HCT116 (cell line): Measurements from ENCODE around the gene CUX1. TPM values are rescaled to one million over a fixed set of nuclear protein-coding genes. Genes with fewer than 3 reads are reported as not detected.

Source experiments
- ATAC-seq: fragments of 200-7000 bp; cut with Tn5 transposase; 2 replicates; pipeline ENCODE4 v1.9.1; 2020; ENCODE audit warnings: mild to moderate bottlenecking, moderate library complexity
- BruUV-seq: library from RNA; stranded (reverse); fragments of 400-500 nt; replicated peaks from 2 replicates; lab custom pipeline; 2021; lab: Mats Ljungman, UMichigan
- CTCF ChIA-PET: fragments of 300-600 bp; sonication (Branson Sonifier 250); formaldehyde crosslinking; loops from one replicate; lab custom pipeline; 2021; ENCODE audit warnings: antibody characterized with exemption; lab: Charles Lee
- POLR2A ChIA-PET: fragments of 300-600, 350-600 bp; sonication (Branson Sonifier 250); formaldehyde crosslinking; loops from one replicate; lab custom pipeline; 2021; ENCODE audit warnings: antibody characterized with exemption; lab: Charles Lee
- RAD21 ChIA-PET, 2 experiments: fragments of 300-600 bp; sonication (Branson Sonifier 250); formaldehyde crosslinking; loops; one replicate each; lab custom pipeline; 2023; ENCODE audit warnings: low total read pairs in 2 of 2; ENCODE audit not compliant: uncharacterized antibody in 2 of 2, unreplicated experiment in 2 of 2, low non-redundant PET in 1 of 2; lab: Charles Lee
- DNase-seq: peaks from one replicate; pipeline ENCODE4 v3.0.0-alpha.2; 2010; ENCODE audit warnings: low read depth, low spot score
- H2AFZ ChIP-seq: fragments of 200-600 bp; shearing (Covaris generic), sonication (generic); 2 replicates; pipeline ENCODE4 v1.6.1; 2017; ENCODE audit warnings: low read depth, mixed run types, mixed read lengths, antibody characterized with exemption, low read length; ENCODE audit not compliant: poor library complexity, severe bottlenecking
- H3K27ac ChIP-seq: 2 replicates; pipeline ENCODE4 v1.5.1; 2012; ENCODE audit warnings: low read depth, low read length
- H3K27me3 ChIP-seq: fragments of 200-600 bp; sonication (generic); 2 replicates; pipeline ENCODE4 v1.6.1; 2016; ENCODE audit warnings: mixed run types, low read length, mixed read lengths; ENCODE audit not compliant: insufficient read depth
- H3K36me3 ChIP-seq, 2 experiments: fragments of 200-500 bp in 1 of 2; fragments of 200-600 bp in 1 of 2; sonication (Bioruptor generic) in 1 of 2; sonication (generic) in 1 of 2; 2 replicates each; pipeline versions ENCODE4 v1.5.1 to v1.6.1; 2014 to 2016; ENCODE audit warnings: low read length in 2 of 2, inconsistent platforms in 1 of 2, mixed read lengths in 1 of 2, mixed run types in 1 of 2; ENCODE audit not compliant: insufficient read depth in 2 of 2, control insufficient read depth in 1 of 2
- H3K4me1 ChIP-seq, 2 experiments: fragments of 200-600 bp in 1 of 2; sonication (generic) in 1 of 2; 2 replicates each; pipeline versions ENCODE4 v1.5.1 to v1.6.1; 2012 to 2017; ENCODE audit warnings: low read length in 2 of 2, inconsistent platforms in 1 of 2, mild to moderate bottlenecking in 1 of 2, mixed read lengths in 1 of 2, mixed run types in 1 of 2, moderate library complexity in 1 of 2; ENCODE audit not compliant: insufficient read depth in 2 of 2, control insufficient read depth in 1 of 2
- H3K4me2 ChIP-seq: fragments of 200-600 bp; sonication (generic); 2 replicates; pipeline ENCODE4 v1.6.1; 2017; ENCODE audit warnings: mixed run types, low read length, mixed read lengths
- H3K4me3 ChIP-seq, 2 experiments: fragments of 200-600 bp in 1 of 2; sonication (generic) in 1 of 2; replicated peaks in 1 of 2; 2 replicates each; pipeline ENCODE4 v1.5.1; 2011 to 2016; ENCODE audit warnings: low read length in 2 of 2, control low read depth in 1 of 2, low read depth in 1 of 2, mild to moderate bottlenecking in 1 of 2, mixed read lengths in 1 of 2, mixed run types in 1 of 2
- H3K79me2 ChIP-seq: fragments of 200-600 bp; sonication (generic); 2 replicates; pipeline ENCODE4 v1.6.1; 2017; ENCODE audit warnings: mild to moderate bottlenecking, mixed run types, low read length, moderate library complexity, mixed read lengths; ENCODE audit not compliant: insufficient read depth
- H3K9ac ChIP-seq: fragments of 200-600 bp; sonication (generic); 2 replicates; pipeline ENCODE4 v1.6.1; 2016; ENCODE audit warnings: low read length, mixed read lengths
- H3K9me2 ChIP-seq: fragments of 200-600 bp; sonication (generic), shearing (Covaris generic); 2 replicates; pipeline ENCODE4 v1.6.1; 2017; ENCODE audit warnings: mixed run types, mild to moderate bottlenecking, moderate library complexity; ENCODE audit not compliant: insufficient read depth
- H3K9me3 ChIP-seq, 2 experiments: fragments of 200-500 bp in 1 of 2; fragments of 200-600 bp in 1 of 2; sonication (Bioruptor generic) in 1 of 2; sonication (generic) in 1 of 2; 2 replicates each; pipeline ENCODE4 v1.6.1; 2014 to 2017; ENCODE audit warnings: low read length in 2 of 2, mixed read lengths in 2 of 2, inconsistent platforms in 1 of 2, low read depth in 1 of 2, mild to moderate bottlenecking in 1 of 2, mixed run types in 1 of 2, moderate library complexity in 1 of 2; ENCODE audit not compliant: control insufficient read depth in 1 of 2, insufficient read depth in 1 of 2
- H4K20me1 ChIP-seq: fragments of 200-600 bp; sonication (generic), shearing (Covaris generic); 2 replicates; pipeline ENCODE4 v1.6.1; 2017; ENCODE audit warnings: mixed run types, mild to moderate bottlenecking, moderate library complexity; ENCODE audit not compliant: insufficient read depth
- ATF3 ChIP-seq: IDR thresholded peaks from 2 replicates; pipeline ENCODE4 v1.6.1; 2012
- CBX3 ChIP-seq: IDR thresholded peaks from 2 replicates; pipeline ENCODE4 v1.6.1; 2012; ENCODE audit warnings: low read depth
- CEBPB ChIP-seq: IDR thresholded peaks from 2 replicates; pipeline ENCODE4 v1.6.1; 2012; ENCODE audit warnings: low read depth
- CTCF ChIP-seq, 3 experiments: fragments of 200-600 bp in 1 of 3; sonication (generic) in 1 of 3; IDR thresholded peaks in 2 of 3; conservative IDR thresholded peaks in 1 of 3; 2 replicates each; pipeline ENCODE4 v1.5.1; 2012 to 2017; ENCODE audit warnings: low read depth in 2 of 3, low read length in 2 of 3, antibody characterized with exemption in 1 of 3, borderline replicate concordance in 1 of 3, control low read depth in 1 of 3, mild to moderate bottlenecking in 1 of 3, mixed read lengths in 1 of 3, mixed run types in 1 of 3, moderate library complexity in 1 of 3; ENCODE audit not compliant: insufficient read depth in 1 of 3
- EGR1 ChIP-seq: IDR thresholded peaks from 2 replicates; pipeline ENCODE4 v1.6.1; 2012; ENCODE audit warnings: low read depth
- ELF1 ChIP-seq: IDR thresholded peaks from 2 replicates; pipeline ENCODE4 v1.6.1; 2012; ENCODE audit warnings: low read depth, borderline replicate concordance
- EZH2 ChIP-seq: fragments of 200-600 bp; sonication (generic); IDR thresholded peaks from 2 replicates; pipeline ENCODE4 v1.6.1; 2017; ENCODE audit warnings: antibody characterized with exemption, mixed run types
- EZH2phosphoT487 ChIP-seq: fragments of 200-600 bp; IDR thresholded peaks from 2 replicates; pipeline ENCODE4 v1.6.1; 2018; ENCODE audit warnings: antibody characterized with exemption, borderline replicate concordance
- FOSL1 ChIP-seq: IDR thresholded peaks from 2 replicates; pipeline ENCODE4 v1.6.1; 2012; ENCODE audit warnings: low read depth
- JUND ChIP-seq: IDR thresholded peaks from 2 replicates; pipeline ENCODE4 v1.6.1; 2012
- MAX ChIP-seq: IDR thresholded peaks from 2 replicates; pipeline ENCODE4 v1.6.1; 2012
- POLR2A ChIP-seq: IDR thresholded peaks from 2 replicates; pipeline ENCODE4 v1.7.0; 2011; ENCODE audit warnings: borderline replicate concordance; ENCODE audit not compliant: insufficient read depth, insufficient read length; ENCODE audit errors: extremely low read depth
- POLR2AphosphoS5 ChIP-seq: IDR thresholded peaks from 2 replicates; pipeline ENCODE4 v1.6.1; 2011; ENCODE audit warnings: mild to moderate bottlenecking, low read depth, low read length, moderate library complexity
- REST ChIP-seq: IDR thresholded peaks from 2 replicates; pipeline ENCODE4 v1.6.1; 2012; ENCODE audit warnings: low read depth
- SIN3A ChIP-seq: IDR thresholded peaks from 2 replicates; pipeline ENCODE4 v1.6.1; 2012; ENCODE audit warnings: low read depth
- SRF ChIP-seq: IDR thresholded peaks from 2 replicates; pipeline ENCODE4 v1.6.1; 2012; ENCODE audit warnings: low read depth
- TCF7L2 ChIP-seq: IDR thresholded peaks from 2 replicates; pipeline ENCODE4 v1.7.0; 2011; ENCODE audit warnings: borderline replicate concordance, inconsistent platforms; ENCODE audit not compliant: insufficient read depth, insufficient read length; ENCODE audit errors: extremely low read depth
- ZNF274 ChIP-seq: fragments of 200-500 bp; sonication (Bioruptor generic); IDR thresholded peaks from 2 replicates; pipeline ENCODE4 v1.6.1; 2014; ENCODE audit warnings: mild to moderate bottlenecking, low read depth, low read length, inconsistent platforms
- intact Hi-C: fragments of 100-400 bp; cut with micrococcal nuclease; formaldehyde crosslinking; loops from 2 replicates; pipeline ENCODE4 v1.10.0; 2022
- total RNA-seq: library from RNA; stranded (reverse); gene quantifications from one replicate; pipeline ENCODE4 v1.2.1, GENCODE V29; 2021; ENCODE audit not compliant: unreplicated experiment
- TF ChIP-seq, protein P1 (sequence below): IDR thresholded peaks from 2 replicates; pipeline ENCODE4 v1.6.1; 2011; ENCODE audit warnings: mild to moderate bottlenecking, low read length, moderate library complexity; ENCODE audit not compliant: insufficient replicate concordance; ENCODE audit errors: extremely low read depth

CUX1 gene
- total RNA-seq, 1 experiment from 2014 or later = 68.9 TPM

DNA sequence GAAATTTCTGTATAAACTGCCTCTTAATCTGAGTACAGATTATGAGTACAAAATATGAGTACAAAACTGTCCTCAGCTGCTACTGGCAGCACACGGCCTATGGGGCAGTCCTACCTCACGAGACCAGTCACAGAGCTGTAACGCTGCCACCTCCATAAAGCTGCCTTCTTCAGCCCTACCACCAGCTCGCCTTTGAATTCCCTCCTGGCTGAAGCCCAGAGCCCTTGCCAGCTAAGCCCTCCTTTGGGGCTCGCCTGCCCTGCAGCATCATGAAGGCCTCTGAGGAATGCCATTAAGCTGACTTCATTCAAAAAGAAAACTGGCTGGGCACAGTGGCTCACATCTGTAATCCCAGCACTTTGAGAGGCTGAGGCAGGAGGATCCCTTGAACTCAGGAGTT is 289.2 kb downstream of the CUX1 start:
- ChIA-PET CTCF (no interaction called here), POLR2A (no interaction called here), RAD21 (no interaction called here)
- ATAC-seq (0 out of 2 replicates have a peak, but pooled peaks have one; percentile 36), DNase-seq (no peak)
- no peak overlapping the region for H2AFZ ChIP-seq
- TF ChIP-seq, protein P1, sequence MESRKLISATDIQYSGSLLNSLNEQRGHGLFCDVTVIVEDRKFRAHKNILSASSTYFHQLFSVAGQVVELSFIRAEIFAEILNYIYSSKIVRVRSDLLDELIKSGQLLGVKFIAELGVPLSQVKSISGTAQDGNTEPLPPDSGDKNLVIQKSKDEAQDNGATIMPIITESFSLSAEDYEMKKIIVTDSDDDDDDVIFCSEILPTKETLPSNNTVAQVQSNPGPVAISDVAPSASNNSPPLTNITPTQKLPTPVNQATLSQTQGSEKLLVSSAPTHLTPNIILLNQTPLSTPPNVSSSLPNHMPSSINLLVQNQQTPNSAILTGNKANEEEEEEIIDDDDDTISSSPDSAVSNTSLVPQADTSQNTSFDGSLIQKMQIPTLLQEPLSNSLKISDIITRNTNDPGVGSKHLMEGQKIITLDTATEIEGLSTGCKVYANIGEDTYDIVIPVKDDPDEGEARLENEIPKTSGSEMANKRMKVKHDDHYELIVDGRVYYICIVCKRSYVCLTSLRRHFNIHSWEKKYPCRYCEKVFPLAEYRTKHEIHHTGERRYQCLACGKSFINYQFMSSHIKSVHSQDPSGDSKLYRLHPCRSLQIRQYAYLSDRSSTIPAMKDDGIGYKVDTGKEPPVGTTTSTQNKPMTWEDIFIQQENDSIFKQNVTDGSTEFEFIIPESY = no peak
- TF ChIP-seq REST = no peak
- no peak for TF ChIP-seq EGR1
- no peak for TF ChIP-seq TCF7L2
- no peak for TF ChIP-seq ZNF274
- no peak for TF ChIP-seq JUND
- no peak for TF ChIP-seq EZH2phosphoT487
- TF ChIP-seq CTCF (IDR thresholded peaks at IDR 0.05 in 2 of 3, conservative IDR thresholded peaks at IDR 0.05 in 1 of 3; ENCODE audit: borderline replicate concordance in 1 of 3, insufficient read depth in 1 of 3, low read depth in 2 of 3, low read length in 2 of 3) = no peak
- TF ChIP-seq SIN3A = no peak
- TF ChIP-seq FOSL1 = no peak
- TF ChIP-seq MAX = no peak
- no peak for TF ChIP-seq EZH2
- TF ChIP-seq POLR2A = no peak
- no peak for TF ChIP-seq CEBPB
- no peak for TF ChIP-seq ELF1
- no peak for TF ChIP-seq CBX3
- no peak for TF ChIP-seq SRF
- TF ChIP-seq ATF3 = no peak
- TF ChIP-seq POLR2AphosphoS5 = no peak
- H3K27ac ChIP-seq = no peak overlapping the region
- no peak overlapping the region for H3K9ac ChIP-seq
- no peaks in the 10 kb centered on the region for H4K20me1 ChIP-seq
- H3K4me2 ChIP-seq = 0 out of 2 replicates have a peak overlapping the region, but pooled peaks have one; percentile 1
- no peaks in the 10 kb centered on the region for H3K9me2 ChIP-seq
- no peak overlapping the region for H3K4me3 ChIP-seq
- no peaks in the 10 kb centered on the region for H3K9me3 ChIP-seq
- no TSS peak for BruUV-seq
- no peaks in the 10 kb centered on the region for H3K79me2 ChIP-seq
- no peaks in the 10 kb centered on the region for H3K27me3 ChIP-seq
- intact Hi-C loops = no loop called here
- H3K4me1 ChIP-seq = peaks cover 4 to 16% of the 10 kb centered on the region in 2 experiments; a peak in 3 of 4 replicates
- peaks cover 0 to 10% of the 10 kb centered on the region in 2 experiments; a peak in 1 of 4 replicates for H3K36me3 ChIP-seq
